Fibroblast of skin of right biceps (primary cell): ENCODE results near the gene CDAN1.

ENCODE experiments used
- DNase-seq: peaks from one replicate; pipeline ENCODE4 v3.0.0-alpha.2; 2013

Gene CDAN1

GRCh38 chr15:42707068-42707467 is 29.9 kb downstream of the CDAN1 start:
- DNase-seq: peak; percentile 14

DNA sequence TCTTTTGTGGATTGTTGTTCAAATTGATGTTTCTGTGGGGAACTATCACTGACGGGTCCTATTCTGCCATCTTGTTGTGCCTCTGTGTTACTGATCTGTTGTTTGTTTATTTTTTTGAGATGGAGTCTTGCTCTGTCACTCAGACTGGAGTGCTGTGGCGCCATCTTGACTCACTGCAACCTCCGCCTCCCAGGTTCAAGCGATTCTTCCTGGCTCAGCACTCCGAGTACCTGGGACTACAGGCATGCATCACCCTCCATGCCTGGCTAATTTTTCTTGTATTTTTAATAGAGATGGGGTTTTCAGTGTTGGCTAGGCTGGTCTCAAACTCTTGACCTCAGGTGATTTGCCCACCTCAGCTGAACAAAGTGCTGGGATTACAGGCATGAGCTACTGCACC is 31.6 kb downstream of the CDAN1 start:
- DNase-seq: no peak

- DNase-seq: peak; percentile 65
Measured at GRCh38 chr15:42704492-42704926, 32.4 kb downstream of the CDAN1 start.

GRCh38 chr15:42696626-42697025 is 40.3 kb downstream of the CDAN1 start:
- DNase-seq: no peak

GRCh38 chr15:42695527-42696071 is 41.3 kb downstream of the CDAN1 start:
- no peak for DNase-seq

DNA sequence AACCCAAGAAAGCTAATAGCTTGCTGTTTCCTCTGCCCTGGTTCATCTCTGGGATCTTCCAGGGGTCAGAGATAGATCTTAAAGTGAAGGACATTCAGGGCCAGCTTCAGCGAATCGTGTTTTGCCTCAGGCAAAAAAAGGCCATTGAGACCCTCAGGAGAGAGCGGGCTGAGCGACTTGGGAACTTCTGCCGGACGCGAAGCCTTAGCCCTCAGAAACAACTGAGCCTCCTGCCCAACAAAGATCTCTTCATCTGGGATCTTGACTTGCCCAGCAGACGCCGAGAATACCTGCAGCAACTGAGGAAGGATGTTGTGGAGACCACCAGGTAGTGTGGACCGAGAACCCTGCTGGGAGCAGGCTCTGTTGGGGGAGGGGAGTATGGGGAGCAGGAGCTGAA is 42.5 kb downstream of the CDAN1 start:
- DNase-seq: no peak

DNA sequence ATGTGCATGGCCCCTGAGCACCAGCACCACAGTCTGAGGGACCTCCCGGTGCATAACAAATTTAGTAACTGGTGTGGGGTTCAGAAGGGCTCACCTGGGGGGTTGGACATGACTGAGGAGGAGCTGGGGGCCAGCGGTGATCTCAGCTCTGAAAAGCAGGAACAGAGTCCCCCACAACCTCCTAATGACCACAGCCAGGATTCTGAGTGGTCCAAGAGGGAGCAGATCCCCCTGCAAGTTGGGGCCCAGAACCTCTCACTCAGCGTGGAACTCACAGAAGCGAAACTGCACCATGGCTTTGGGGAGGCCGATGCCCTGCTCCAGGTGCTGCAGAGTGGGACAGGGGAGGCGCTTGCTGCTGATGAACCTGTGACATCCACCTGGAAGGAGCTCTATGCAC is 43.0 kb downstream of the CDAN1 start:
- no peak for DNase-seq

DNA sequence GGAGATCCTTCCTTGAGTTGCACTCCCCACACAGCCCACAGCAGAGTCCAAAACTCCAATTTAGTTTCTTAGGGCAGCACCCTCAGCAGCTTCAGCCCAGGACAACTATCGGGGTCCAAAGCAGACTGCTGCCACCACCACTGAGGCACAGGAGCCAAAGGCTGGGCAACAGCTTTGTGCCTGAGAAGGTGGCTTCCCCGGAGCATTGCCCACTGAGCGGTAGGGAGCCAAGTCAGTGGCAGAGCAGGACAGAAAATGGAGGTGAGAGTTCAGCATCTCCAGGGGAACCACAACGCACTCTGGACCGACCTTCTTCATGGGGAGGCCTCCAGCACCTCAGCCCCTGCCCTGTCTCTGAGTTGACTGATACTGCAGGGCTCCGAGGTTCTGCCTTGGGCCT is 43.4 kb downstream of the CDAN1 start:
- no peak for DNase-seq

DNA sequence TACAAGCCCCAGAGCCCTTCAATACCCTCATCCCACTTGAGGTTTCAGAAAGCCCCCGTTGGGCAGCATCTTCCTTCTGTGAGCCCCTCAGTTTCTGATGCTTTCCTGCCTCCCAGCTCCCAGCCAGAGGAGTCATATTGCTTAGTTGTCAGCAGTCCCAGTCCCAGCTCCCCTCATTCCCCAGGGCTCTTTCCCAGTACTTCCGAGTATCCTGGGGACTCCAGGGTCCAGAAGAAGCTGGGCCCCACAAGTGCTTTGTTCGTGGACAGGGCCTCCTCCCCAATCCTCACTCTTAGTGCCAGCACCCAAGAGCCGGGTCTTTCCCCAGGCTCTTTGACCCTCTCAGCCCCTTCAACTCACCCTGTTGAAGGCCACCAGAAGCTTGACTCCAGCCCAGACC is 43.9 kb downstream of the CDAN1 start:
- no peak for DNase-seq

GRCh38 chr15:42692536-42692935 is 44.4 kb downstream of the CDAN1 start:
- DNase-seq: no peak

- no peak for DNase-seq
Measured at GRCh38 chr15:42691770-42692169, 45.2 kb downstream of the CDAN1 start.

DNA sequence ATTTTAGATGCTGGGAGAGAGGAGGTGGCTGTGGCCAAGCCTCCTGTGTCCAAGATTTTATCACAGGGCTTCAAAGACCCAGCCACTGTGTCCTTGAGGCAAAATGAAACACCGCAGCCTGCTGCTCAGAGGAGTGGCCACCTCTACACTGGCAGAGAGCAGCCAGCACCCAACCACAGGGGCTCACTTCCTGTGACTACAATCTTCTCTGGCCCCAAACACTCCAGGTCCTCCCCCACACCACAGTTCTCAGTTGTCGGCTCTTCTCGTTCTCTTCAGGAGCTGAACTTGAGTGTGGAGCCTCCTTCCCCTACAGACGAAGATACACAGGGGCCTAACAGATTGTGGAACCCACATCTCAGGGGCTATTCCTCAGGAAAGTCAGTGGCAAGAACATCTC is 45.6 kb downstream of the CDAN1 start:
- no peak for DNase-seq

DNA sequence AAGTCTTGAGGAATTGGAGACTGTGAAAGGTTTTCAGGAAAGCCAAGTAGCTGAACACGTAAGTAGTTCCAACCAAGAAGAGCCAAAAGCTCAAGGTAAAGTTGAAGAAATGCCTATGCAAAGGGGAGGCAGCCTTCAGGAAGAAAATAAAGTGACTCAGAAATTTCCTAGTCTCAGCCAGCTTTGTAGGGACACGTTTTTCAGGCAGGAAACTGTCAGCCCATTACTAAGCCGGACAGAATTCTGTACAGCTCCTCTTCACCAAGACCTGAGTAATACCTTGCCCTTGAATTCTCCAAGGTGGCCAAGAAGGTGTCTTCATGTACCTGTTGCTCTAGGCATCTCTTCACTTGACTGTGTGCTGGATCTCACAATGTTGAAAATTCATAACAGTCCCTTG is 48.6 kb downstream of the CDAN1 start:
- DNase-seq: no peak

DNA sequence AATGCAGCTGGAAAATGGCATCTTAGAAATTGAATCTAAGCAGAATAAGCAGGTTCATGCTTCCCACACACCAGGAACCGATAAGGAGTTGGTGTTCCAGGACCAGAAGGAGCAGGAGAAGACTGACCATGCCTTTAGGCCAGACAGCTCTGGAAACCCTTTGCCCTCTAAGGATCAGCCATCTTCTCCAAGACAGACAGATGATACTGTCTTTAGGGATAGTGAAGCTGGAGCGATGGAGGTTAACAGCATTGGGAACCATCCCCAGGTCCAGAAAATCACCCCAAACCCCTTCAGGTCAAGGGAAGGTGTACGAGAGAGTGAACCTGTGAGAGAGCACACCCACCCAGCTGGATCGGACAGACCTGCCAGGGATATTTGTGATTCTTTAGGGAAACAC is 49.2 kb downstream of the CDAN1 start:
- no peak for DNase-seq

DNA sequence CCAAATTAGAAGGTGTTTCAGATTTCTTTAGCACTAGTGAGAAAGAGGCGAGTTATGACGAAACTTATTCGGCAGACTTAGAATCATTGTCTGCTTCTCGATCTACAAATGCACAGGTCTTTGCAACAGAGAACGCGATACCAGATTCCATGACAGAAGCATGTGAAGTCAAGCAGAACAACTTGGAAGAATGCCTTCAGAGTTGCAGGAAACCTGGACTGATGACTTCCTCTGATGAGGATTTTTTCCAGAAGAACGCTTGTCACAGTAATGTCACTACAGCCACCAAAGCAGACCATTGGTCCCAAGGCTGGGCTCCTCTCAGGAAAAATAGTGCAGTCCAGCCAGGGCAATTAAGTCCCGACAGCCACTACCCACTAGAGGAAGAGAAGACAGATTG is 50.6 kb downstream of the CDAN1 start:
- DNase-seq: no peak

- DNase-seq: no peak
Measured at GRCh38 chr15:42681119-42681518, 55.8 kb downstream of the CDAN1 start.

GRCh38 chr15:42680142-42680482 is 56.8 kb downstream of the CDAN1 start:
- peak; percentile 22 for DNase-seq

DNA sequence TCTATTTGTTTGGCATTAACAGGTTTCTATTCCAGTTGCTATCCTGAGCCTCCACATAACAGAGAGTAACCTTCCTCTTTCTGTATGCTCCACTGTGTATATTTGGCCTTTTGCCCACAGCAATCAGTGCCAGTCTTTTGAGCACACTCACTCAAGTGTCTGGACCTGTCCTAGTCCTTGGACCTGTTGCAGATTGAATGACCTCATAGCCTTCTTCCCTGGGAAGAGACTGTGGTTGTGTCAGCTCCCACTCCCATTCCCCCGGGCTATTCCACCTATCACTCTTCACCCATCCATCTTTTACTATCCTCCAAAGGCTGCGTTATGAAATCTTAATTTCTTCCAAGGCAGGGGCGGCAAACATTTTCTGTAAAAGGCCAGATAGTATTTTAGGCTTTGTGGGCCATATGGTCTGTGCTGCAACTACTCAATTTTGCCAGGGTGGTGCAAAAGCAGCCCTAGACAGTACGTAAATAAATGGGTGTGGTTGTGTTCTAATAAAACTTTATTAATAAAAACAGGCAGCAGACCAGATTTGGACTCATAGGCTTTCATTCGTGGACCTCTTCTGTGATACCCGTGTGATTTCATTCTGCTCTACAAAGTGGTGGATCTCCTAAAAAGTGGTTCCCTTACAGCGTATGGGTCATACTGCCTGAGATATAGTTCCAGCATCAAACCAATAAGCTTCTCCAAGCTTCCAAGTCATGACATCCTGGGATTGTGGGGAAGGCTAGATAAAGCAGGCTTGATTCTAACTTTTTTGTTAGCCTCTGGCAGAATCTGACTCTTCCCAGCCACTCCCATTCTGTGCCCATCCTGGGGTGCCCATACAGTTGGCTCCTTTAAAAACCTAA is 57.4 kb downstream of the CDAN1 start:
- DNase-seq: no peak

DNA sequence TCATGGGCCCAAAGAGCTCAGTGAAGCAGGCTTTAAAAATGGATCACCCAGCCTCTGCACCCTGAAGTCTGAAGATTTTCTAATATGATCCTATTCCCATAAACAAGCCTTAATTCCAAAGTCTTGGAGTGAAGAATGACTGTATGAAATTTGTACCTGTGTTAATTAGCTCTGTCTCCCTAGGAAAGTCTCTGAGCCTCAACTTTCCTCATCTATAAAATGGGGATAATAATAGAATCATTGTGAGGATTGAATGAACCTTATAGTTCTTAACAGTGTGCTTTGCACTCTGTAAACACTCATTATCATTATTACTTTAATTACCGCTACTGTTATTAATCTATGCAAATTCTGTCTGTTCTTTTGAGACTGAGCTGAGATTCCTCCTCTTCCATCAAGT is 61.9 kb downstream of the CDAN1 start:
- DNase-seq: no peak

DNA sequence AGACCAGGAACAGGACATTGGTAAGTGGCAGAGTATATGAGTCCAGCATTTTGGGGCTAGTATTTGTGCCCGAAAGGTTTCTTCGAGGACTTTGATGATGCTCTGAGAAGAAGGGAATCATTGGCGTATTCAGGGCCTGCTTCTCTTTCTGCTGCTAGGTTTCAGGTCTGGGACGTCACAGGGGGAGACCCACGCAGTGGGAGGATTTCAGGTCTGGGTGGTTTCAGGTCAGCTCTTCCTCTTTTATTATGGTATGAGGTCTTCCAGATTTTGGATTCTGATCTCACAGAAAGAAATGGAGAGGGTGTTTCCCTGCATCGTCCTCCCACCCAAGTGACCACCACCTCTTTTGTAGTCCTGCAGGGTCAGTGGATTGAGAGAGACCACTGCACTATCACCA is 62.5 kb downstream of the CDAN1 start:
- DNase-seq: no peak
